ENCODE results near the gene KDM5B. TPM values are rescaled to one million over a fixed set of nuclear protein-coding genes. Genes with fewer than 3 reads are reported as not detected.

KDM5B gene
- total RNA-seq, 2 donors from 2014 or later = 28.7 to 36.8 TPM

- Histone ChIP-seq H3K36me3 (replicated peaks in 1 of 2; ENCODE audit: insufficient read depth in 1 of 2, low read depth in 2 of 2) (no peaks in the 10 kb centered on the region), H3K9me3 (no peaks in the 10 kb centered on the region), H3K27me3 (no peaks in the 10 kb centered on the region), H3K4me1 (no peaks in the 10 kb centered on the region), H3K27ac (no peak overlapping the region), H3K4me3 (no peak overlapping the region)
- TF ChIP-seq POLR2A (IDR thresholded peaks at IDR 0.05) (no peak), CTCF (IDR thresholded peaks at IDR 0.05) (no peak)
- intact Hi-C loops (cut with DNase I) = no loop called here
- DNase-seq = no peak
- 74 to 82% methylated on average over 4 of the region's 4 CpGs for WGBS, 2 donors
- no peak for ATAC-seq
Measured at GRCh38 chr1:202683029-202683428, 125.2 kb downstream of the KDM5B start.

- 88% methylated on average over 9 of the region's 9 CpGs for WGBS, 2 donors
- DNase-seq (no peak), ATAC-seq (no peak)
- Histone ChIP-seq H3K9me3 (no peaks in the 10 kb centered on the region), H3K4me3 (no peak overlapping the region), H3K27me3 (no peaks in the 10 kb centered on the region), H3K36me3 (replicated peaks in 1 of 2; ENCODE audit: insufficient read depth in 1 of 2, low read depth in 2 of 2) (no peaks in the 10 kb centered on the region), H3K4me1 (no peaks in the 10 kb centered on the region), H3K27ac (no peak overlapping the region)
- intact Hi-C loops (cut with DNase I) = no loop called here
- TF ChIP-seq CTCF (IDR thresholded peaks at IDR 0.05) = no peak
- TF ChIP-seq POLR2A (IDR thresholded peaks at IDR 0.05) = no peak
Measured at GRCh38 chr1:202682477-202682876, 125.7 kb downstream of the KDM5B start.

- WGBS, 2 donors = 51 to 66% methylated on average over 10 of the region's 11 CpGs
- intact Hi-C loops (cut with DNase I) = no loop called here
- DNase-seq = no peak
- Histone ChIP-seq H3K27ac (no peak overlapping the region), H3K36me3 (replicated peaks in 1 of 2; ENCODE audit: insufficient read depth in 1 of 2, low read depth in 2 of 2) (no peaks in the 10 kb centered on the region), H3K27me3 (no peaks in the 10 kb centered on the region), H3K4me1 (no peaks in the 10 kb centered on the region), H3K4me3 (no peak overlapping the region), H3K9me3 (no peaks in the 10 kb centered on the region)
- no peak for TF ChIP-seq POLR2A (IDR thresholded peaks at IDR 0.05)
- TF ChIP-seq CTCF (IDR thresholded peaks at IDR 0.05) = no peak
- no peak for ATAC-seq
Measured at GRCh38 chr1:202681736-202682420, 126.3 kb downstream of the KDM5B start.

GRCh38 chr1:202680586-202681352 is 127.5 kb downstream of the KDM5B start:
- 77 to 88% methylated on average over 2 of the region's 2 CpGs for WGBS, 2 donors
- TF ChIP-seq POLR2A (IDR thresholded peaks at IDR 0.05) (no peak), CTCF (IDR thresholded peaks at IDR 0.05) (no peak)
- no peaks in the 10 kb centered on the region for H3K27me3 ChIP-seq
- H3K36me3 ChIP-seq (replicated peaks in 1 of 2; ENCODE audit: insufficient read depth in 1 of 2, low read depth in 2 of 2) = no peaks in the 10 kb centered on the region
- no peaks in the 10 kb centered on the region for H3K4me1 ChIP-seq
- intact Hi-C loops (cut with DNase I) = no loop called here
- no peaks in the 10 kb centered on the region for H3K9me3 ChIP-seq
- DNase-seq (no peak), ATAC-seq (no peak)
- H3K27ac ChIP-seq = no peak overlapping the region
- no peak overlapping the region for H3K4me3 ChIP-seq

All from body of pancreas (tissue), 4 donors.